ENCODE measurements around the gene GDPD5. TPM values are rescaled to one million over a fixed set of nuclear protein-coding genes. Genes with fewer than 3 reads are reported as not detected.
A peak's percentile ranks its signal among the peaks of the same experiment; 100 is the strongest.

The GDPD5 gene
- total and polyA plus RNA-seq, 2 donors (not counting 3 experiments of a cell fraction or from before 2014, with no cell fraction given): 60.2 to 79.2 TPM

DNA sequence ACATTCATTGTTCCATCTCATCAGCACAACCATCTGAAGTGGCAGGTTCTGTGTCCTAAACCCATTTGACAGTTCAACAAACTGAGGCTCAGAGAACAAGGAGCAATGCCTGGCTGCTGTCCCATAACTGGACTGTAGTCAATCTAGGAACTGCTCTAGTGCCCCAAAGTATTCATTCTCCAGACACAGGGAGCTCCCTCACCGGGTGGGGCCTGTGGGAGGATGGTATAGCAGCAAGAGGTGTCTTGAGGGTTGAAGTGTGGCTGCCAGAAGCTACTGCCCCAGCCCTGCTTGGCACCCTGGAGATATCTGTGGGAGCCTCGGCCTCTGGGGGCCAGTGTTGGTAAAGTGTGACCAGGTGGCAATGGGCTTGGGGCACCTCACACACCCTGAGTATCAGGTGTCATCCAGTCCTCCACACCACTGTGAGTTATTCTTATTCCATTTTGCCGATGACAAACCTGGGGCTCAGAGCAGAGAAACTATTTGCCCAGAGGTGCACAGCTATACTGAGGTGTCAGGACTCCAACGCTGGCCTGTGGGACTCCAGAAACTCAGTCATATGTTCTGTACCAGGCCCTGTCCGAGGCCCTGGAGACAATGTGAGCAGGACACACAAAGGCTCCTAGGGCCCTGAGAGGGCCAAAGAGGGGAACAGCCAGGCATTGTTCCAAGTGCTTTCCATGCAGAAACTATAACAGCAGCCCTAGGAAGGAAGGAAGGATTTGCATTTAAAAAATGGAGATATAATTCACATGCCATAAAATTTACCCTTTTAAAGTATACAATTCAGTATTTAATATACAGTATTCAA, 46.8 kb downstream of the GDPD5 start:
- H3K9me1 ChIP-seq (replicated peaks; ENCODE audit: control insufficient read depth, extremely low read depth, insufficient read depth, low read length): no peaks in the 10 kb centered on the region
- no peak for FAIRE-seq
- intact Hi-C loops (cut with micrococcal nuclease) (no loop called here), dilution Hi-C loops (cut with MboI; ENCODE audit: extremely low pct_ligation_motif_present, low sequenced_read_pairs) (no loop called here)
- no peaks in the 10 kb centered on the region for H3K27me3 ChIP-seq (ENCODE audit: control insufficient read depth in 2 of 2, insufficient read depth in 2 of 2, low read length in 2 of 2)
- no peak overlapping the region for H2AFZ ChIP-seq (ENCODE audit: low read depth, low read length)
- H3K4me1 ChIP-seq (ENCODE audit: control insufficient read depth, extremely low read depth, insufficient read depth, low read length): peaks cover 24% of the 10 kb centered on the region
- BruUV-seq (replicated peaks): no TSS peak
- no peaks in the 10 kb centered on the region for H3K9me3 ChIP-seq (replicated peaks; ENCODE audit: control insufficient read depth, insufficient read depth, low read length)
- POLR2A ChIA-PET: no interaction called here
- no peak overlapping the region for H3K4me3 ChIP-seq (replicated peaks in 1 of 3; ENCODE audit: insufficient read depth in 1 of 3, low read depth in 1 of 3, low read length in 3 of 3)
- H3K9ac ChIP-seq (replicated peaks; ENCODE audit: extremely low read depth, insufficient read depth, low read length): no peak overlapping the region
- TF ChIP-seq GATA2 (IDR thresholded peaks at IDR 0.05; ENCODE audit: insufficient read depth, insufficient read length, low read depth, low read length) (no peak), MYC (IDR thresholded peaks at IDR 0.05; ENCODE audit: low read depth, low read length) (no peak), FOS (IDR thresholded peaks at IDR 0.05; ENCODE audit: borderline replicate concordance, insufficient read depth, low read length) (no peak), JUN (IDR thresholded peaks at IDR 0.05; ENCODE audit: borderline replicate concordance, insufficient read depth, insufficient read length, low read depth) (no peak), EZH2 (IDR thresholded peaks at IDR 0.05; ENCODE audit: borderline replicate concordance, low read depth, low read length, severe bottlenecking) (no peak), POLR2A (IDR thresholded peaks at IDR 0.05; ENCODE audit: low read depth, low read length) (no peak), POLR2AphosphoS5 (IDR thresholded peaks at IDR 0.05; ENCODE audit: insufficient read depth, low read depth, low read length) (no peak)
- TF ChIP-seq, protein P1, sequence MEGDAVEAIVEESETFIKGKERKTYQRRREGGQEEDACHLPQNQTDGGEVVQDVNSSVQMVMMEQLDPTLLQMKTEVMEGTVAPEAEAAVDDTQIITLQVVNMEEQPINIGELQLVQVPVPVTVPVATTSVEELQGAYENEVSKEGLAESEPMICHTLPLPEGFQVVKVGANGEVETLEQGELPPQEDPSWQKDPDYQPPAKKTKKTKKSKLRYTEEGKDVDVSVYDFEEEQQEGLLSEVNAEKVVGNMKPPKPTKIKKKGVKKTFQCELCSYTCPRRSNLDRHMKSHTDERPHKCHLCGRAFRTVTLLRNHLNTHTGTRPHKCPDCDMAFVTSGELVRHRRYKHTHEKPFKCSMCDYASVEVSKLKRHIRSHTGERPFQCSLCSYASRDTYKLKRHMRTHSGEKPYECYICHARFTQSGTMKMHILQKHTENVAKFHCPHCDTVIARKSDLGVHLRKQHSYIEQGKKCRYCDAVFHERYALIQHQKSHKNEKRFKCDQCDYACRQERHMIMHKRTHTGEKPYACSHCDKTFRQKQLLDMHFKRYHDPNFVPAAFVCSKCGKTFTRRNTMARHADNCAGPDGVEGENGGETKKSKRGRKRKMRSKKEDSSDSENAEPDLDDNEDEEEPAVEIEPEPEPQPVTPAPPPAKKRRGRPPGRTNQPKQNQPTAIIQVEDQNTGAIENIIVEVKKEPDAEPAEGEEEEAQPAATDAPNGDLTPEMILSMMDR (IDR thresholded peaks at IDR 0.05; ENCODE audit: extremely low read depth in 1 of 2, insufficient read depth in 1 of 2, low read depth in 1 of 2, low read length in 2 of 2): no peak
- TF ChIP-seq, protein P2, sequence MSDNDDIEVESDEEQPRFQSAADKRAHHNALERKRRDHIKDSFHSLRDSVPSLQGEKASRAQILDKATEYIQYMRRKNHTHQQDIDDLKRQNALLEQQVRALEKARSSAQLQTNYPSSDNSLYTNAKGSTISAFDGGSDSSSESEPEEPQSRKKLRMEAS (IDR thresholded peaks at IDR 0.05; ENCODE audit: insufficient read depth, insufficient read length): no peak
- no peaks in the 10 kb centered on the region for H3K79me2 ChIP-seq (ENCODE audit: control insufficient read depth, insufficient read depth, low read length)
- peaks cover 0 to 5% of the 10 kb centered on the region in 2 experiments for H3K36me3 ChIP-seq (ENCODE audit: control insufficient read depth in 2 of 2, extremely low read depth in 1 of 2, insufficient read depth in 2 of 2, low read length in 2 of 2)
- H4K20me1 ChIP-seq (replicated peaks; ENCODE audit: control insufficient read depth, extremely low read depth, insufficient read depth, low read length): no peaks in the 10 kb centered on the region
- no peak overlapping the region for H3K27ac ChIP-seq (ENCODE audit: insufficient read depth, low read depth, low read length)
- H3K4me2 ChIP-seq (ENCODE audit: insufficient read depth, low read length): no peak overlapping the region
- CTCF ChIA-PET: interaction anchor here (0.9 to 3.4 kb wide), 2 partner anchors 11 kb away, joined by 3 to 12 read pairs; no protein-coding TSS in a partner anchor
- DNase-seq (ENCODE audit: low read depth, low spot score): peak; percentile 57

All from endothelial cell of umbilical vein (primary cell).